Activated CD4-positive, alpha-beta T cell treated with anti-CD3 and anti-CD28 coated beads, Interleukin-2, amount 50 U/mL, for 1 hour (primary cell): ENCODE measurements around the gene USHBP1.

Experiments used
- DNase-seq: peaks from one replicate; pipeline ENCODE4 v3.0.0-alpha.2; 2020

The USHBP1 gene

DNA sequence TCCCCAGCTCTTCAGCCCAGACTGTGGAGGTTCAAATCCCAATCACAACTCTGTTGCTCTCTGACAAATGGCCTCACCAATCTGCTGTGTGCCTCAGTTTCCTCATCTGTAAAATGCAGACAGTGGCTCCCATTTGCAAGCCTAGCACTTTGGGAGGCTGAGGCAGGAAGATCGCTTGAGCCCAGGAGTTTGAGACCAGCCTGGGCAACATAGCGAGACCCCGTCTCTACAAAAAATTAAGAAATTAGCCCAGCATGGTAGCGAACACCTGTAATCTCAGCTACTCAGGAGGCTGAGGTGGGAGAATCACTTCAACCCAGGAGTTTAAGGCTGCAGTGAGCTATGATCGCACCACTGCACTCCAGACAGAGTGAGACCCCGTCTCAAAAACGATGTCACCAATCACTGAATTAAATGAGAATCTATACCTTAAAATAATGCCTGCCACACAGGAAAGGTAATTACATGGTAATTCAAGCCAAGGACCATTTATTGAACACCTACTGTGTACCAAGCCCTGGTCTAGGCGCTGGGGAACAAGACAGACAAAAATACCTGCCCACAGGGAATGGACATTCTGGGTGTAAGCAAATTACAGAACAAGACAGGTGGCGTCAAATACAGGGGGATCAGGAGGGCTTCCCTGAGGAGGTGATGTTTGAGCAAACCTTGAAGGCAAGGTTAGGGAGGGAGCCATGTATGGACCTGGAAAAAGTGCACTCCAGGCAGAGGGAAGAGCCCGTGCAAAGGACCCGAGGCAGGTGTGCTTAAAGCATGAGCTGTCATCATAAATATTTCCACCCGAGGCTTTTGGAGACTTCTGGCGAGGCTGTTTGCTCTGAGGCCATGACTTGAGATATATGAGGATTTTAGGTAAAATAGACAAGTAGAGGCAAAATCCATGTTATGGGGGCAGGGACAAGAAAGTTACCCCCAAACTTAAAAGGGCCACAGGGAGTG lies 26.5 kb downstream of the USHBP1 start:
- DNase-seq, result no peak

DNA sequence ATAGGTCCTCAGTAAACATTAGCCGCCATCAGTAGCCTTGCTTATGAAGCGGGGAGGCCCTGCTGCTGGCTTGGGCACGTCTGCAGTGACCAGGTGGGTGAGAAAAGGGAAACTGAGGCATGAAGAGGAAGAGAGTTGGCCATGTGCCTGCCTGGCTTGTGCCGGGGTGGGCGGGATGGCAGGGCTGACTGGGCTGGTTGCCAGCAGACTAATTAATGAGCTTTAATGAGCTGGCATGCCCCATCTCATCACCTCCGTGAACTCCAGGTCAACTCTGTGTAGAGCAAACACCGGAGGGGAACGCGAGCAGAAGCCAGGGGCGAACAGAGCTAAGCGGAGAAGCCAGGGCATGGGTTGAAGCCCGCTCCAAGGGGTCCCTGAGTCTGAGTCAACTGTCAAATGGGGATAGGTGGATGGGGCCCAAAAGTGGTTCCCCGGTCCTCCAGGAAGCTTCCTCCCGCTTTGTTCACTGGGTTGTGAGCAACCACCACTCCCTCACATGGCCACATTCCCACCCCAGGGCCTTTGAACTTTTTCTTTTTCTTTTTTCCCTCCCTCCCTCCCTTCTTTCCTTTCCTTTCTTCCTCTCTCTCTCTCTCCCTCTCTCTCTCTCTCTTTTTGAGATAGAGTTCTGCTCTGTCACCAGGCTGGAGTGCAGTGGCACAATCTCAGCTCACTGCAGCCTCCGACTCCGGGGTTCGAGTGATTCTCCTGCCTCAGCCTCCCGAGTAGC lies 27.6 kb downstream of the USHBP1 start:
- DNase-seq, result no peak

DNA sequence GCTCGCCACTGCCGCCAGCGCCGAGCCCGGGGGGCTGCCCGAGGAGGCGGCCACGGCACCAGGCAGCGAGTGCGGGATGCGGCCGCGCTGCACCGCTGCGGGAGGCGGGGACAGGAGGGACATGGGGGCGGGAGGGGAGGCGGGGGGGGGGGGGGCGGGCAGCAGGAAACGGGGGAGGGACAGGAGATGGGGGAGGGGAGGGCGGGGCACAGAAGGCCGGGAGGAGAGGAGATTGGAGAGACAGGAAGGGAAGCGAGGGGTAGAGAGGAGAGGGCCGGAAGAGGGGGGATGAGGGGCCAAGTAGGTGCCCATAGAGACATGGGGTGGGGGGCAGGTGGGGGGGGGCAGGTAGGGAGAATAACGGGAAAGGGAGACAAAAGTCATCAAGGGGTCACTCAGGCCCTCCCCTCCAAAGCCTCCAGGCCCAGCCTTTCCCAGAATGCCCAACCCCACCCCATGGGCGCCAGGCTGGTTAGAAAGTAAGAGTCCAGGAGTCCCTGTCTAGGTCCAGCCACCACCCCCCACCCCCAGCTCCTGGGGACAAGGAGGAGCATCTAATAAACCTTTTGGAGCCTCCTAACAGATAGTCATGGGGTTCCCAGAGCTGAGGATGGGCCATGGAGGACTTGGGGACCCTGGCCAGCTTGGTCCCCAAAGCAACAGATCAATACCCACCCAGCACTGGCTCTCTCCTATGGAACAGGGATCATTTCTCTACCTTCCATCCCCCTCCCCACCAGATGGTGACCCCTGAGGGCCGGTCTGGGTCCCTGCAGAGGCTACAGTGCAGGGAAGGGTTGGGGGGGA lies 28.4 kb downstream of the USHBP1 start:
- DNase-seq, result no peak

DNA sequence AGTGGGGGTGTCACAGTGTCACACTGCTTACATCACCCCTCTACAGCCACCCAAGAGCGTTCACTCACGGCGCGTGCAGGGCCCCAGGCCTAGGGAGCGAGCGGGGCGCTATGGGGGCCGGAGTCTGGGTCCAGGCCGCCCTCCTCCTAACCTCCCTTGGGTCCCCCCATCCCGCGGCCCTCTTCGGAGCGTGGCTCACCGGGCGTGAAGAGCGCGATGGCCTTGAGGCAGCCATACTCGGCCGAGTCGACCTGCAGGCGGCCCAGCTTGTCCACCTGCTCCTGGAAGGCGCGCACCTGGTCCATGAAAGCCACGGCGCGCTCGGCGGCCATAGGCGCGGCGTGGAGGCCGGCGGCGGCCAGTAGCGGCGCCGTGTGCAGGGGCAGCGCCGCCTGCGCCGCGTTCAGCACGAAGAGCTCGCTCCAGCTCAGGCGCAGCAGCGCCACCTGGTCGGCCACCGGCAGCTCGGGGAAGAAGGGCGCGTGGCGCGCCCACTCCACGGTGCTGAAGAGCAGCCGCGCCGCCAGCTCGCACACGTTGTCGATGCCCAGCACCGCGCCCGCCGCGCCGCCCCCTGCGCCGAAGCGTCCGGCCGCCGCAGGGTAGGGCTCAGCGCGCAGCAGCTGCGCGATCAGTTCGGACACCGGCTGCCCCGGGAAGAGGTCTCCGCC lies 29.1 kb downstream of the USHBP1 start:
- DNase-seq, result peak; percentile 75

DNA sequence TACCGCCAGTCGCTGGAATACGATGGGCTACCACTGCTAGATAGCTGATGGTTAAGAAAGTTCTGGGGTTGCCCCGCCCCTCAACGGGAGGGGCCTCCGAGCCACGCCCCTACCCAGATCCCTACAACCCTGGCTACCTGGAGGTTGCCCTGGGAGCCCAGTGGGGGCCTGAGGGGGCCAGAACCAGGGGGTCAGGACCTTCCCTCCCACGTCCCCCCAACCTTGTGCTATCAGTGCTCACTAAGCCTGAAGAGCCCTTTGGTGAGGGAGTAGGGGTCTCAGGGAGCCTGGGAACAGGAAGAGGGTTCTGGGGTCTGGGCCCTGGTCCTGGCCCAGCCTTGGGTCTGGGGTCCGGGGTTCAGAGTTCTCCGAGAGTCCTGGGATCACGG lies 29.6 kb downstream of the USHBP1 start:
- DNase-seq, result peak; percentile 54

DNA sequence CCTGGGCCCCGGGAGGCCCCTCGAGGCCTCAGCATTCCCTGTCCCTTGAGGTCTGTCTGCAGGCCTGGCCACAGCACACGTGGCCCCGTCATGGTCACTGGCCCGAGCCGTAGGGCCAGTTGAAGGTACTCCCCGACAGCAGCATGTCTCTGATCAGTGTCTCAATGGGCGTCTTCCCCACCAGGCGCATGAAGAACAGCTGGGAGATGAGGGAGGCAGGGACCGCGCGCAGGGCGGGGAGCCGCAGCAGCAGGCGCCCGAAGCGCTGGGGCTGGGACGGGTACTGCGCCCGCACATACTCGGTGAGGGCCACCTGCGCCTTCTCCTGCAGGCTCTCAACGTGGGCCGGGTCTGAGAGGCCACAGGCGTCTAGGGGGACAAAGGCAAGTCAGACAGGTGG lies 32.3 kb downstream of the USHBP1 start:
- no peak for DNase-seq

DNA sequence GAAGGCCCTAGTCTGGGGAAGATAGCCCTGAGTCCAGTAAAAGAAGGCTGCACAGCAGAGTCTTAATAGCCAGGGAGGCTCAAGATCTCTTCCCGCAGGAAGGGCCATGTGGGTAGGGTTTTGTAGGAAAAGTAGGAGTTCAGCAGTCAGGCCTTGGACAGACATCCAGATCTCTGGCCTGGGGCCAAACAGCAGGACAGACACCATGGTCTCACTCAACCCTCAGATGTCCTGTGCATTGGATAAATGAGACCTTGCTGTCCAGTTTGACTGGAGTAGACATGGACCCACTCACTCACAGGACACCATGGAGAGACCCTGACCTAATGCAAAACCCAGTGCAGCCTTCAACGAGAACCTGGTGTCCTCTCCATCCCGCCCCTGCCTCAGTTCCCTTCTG lies 34.7 kb downstream of the USHBP1 start:
- no peak for DNase-seq

DNA sequence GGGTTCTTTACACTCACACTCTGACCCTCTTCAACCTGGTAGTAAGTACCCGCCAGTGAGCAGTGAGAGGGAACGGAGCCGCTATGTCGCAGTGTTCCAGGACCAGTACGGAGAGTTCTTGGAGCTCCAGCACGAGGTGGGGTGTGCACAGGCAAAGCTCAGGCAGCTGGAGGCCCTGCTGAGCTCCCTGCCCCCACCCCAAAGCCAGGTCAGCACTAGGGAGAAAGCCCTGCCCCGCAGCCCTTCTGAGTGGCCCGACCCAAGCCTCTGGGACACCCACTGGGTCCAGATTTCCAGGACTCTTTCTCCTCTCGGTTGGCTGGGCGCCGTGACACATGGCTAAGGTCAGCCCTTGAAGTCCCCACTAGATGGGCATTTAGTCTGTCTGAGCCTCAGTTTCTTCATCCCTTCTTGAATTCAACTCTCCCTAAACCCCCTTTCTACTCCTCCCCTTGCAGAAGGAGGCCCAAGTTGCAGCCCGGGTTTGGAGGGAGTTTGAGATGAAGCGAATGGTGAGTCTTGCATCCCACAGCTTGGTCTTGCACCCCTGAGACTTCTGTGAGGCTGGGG lies 36.7 kb downstream of the USHBP1 start:
- DNase-seq, result no peak

DNA sequence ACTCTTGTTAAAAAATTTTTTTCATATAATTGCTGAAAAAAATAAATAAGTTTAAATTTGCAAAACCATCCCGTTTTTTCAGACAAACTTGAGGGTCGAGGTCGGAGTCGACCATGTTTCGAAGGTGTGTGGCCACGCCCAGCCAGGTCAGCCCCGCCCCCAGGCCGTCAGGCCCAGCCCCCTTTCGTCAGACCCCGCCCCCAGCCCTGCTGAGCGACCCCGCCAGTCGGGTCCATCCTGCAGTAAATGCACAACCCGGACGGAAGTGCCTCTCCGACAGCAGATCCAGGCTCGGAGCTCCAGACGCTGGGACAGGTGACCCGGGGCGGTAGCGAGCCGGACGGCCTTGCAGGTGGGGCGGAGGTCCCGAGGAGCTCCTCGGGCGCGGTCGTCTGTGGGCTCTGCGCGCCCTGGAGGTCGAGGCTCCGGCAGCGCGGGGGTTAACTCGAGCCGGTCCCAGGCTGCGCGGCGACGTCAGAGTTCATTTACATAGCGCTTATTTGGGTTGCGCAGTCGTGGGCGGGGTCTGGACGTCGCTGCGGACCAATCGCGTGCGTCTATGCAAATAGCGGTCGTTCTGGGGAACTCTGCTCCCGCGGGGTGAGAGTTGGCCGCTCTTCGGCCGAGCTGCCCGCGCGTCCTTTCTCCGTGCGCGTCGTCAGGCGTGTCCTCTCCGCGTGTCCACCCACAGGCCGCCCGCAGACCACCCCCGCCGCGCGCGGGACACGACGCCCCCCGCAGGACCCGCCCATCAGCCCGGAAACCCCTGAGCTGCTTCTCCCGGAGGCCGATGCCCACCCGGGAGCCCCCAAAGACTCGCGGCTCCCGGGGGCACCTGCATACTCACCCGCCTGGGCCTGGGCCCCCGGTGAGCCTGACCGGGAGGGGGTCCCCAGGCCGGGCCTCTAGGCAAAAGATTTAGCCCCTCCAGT lies 38.3 kb downstream of the USHBP1 start, which contains the start of gene OCEL1:
Gene OCEL1, plus strand, starts transcription at position 225 of the 932 bp plus-strand sequence. Its CDS starts 22 bp downstream, at position 247.
- peak; percentile 97 for DNase-seq

DNA sequence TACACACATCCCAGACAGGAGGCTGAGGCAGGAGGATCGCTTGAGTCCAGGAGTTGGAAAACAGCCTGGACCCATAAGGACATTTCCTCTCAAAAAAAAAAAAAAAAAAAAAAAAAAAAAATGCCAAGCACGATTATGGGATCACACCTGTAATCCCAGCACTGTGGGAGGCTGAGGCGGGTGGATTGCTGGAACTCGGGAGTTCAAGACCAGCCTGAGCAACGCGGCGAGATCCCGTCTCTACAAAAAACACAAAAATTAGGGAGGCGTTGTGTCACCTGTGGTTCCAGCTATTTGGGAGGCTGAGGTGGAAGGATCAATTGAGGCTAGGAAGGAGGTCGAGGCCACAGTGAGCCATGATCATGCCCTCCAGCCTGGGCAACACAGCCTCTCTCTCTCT lies 39.5 kb downstream of the USHBP1 start:
- DNase-seq, result no peak

DNA sequence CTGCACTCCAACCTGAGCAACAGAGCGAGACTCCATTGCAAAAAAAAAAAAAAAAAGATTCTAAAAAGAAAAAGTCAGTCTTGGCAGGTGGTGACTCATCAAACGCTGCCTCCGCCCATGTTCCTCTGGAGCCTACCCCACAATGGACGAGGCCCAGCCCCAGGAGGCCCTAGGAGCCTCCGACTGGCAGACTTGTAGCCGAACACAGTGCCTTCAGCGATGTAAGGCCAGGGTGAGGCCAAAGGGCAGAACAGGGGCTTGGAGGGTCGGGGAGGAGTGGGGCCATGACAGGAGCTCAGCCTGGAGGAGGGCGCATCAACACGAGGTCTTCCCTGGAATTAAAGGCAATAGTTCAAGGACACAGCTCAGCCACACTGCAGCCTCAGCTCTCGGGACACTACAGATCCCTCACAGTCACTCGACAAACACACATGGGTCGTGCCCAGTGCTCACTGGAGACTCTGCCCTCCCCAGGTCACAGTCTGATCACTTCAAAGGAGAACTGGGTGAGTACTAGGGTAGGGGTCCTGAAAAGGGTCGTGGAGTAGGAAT lies 44.3 kb downstream of the USHBP1 start:
- DNase-seq, result no peak

DNA sequence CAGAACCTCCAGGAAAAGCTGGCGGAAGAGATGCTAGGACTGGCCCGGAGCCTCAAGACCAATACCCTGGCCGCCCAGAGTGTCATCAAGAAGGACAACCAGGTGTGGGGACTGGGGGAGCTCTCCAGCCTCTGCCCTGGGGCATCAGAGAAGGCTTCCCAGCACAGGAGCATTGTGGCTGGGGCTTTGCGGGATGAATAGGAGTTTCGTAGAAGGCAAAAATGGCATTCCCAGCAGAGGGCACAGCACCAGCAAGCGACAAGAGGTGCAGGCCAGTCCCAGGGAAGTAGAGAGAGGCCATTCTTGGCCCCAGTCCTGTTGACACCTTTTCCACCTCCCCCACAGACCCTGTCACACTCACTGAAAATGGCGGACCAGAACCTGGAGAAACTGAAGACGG lies 45.3 kb downstream of the USHBP1 start:
- DNase-seq, result no peak

DNA sequence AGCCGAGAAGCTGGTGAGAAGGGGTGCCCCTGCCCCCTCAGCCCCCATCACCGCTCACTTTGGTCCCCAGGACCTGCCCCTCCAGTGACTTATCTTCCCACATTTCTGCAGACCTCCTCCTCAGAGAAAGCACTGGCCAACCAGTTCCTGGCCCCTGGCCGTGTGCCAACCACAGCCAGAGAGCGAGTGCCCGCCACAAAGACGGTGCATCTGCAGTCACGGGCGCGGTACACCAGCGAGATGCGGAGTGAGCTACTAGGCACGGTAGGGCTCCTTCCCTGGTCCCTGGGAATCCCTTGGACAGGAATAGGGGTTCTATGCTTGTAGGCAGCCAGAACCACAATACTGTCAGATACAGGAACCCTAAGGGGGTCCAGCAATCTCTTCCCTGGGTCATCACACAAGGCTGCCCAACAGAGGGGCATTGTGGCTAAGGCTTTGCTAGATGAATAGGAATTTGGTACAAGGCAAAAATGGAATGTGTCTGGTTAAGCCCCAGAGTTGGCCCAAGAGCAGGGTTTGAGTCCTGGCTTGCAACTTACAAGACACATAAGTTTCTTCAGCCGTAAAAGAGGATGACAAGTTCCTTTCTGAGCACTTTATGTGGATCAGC lies 48.4 kb downstream of the USHBP1 start:
- no peak for DNase-seq

DNA sequence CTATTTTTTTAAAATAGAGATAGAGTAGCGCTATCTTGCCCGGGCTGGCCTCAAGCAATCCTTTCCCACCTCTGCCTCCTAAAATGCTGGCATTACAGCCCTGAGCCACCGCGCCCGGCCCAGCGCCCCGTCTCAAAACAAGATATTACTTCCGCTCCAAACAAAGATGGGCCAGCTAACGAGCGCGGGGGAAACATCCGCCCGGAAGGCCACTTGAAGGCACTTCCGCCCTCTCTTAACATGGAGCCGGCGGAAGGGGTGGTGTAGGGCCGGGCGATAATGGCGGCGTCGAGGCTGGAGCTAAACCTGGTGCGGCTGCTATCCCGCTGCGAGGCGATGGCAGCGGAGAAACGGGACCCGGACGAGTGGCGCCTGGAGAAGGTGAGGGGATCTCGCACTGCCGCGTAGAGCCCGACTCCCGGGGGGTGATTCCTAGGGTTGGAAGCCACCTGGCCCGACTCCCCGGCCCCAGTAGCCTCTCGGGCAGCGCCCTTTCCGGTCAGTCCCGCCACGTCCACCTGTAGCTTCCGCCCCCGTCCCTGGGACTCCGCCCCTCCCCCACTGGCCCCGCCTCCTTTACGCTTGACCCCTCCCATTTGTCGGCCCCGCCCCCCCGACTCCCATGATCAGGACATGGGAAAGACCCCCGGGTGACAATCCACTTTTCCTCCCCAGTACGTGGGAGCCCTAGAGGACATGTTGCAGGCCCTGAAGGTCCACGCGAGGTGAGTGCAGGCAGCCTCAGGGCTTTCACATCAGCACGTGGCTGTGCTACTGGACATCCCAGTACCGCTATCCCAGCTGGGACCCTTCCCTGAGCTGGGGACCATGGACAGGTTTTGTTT lies 49.2 kb downstream of the USHBP1 start, which contains the start of gene USE1:
Gene USE1, plus strand, starts transcription at position 231 of the 845 bp plus-strand sequence. Its CDS starts 49 bp downstream, at position 280.
- peak; percentile 84 for DNase-seq

DNA sequence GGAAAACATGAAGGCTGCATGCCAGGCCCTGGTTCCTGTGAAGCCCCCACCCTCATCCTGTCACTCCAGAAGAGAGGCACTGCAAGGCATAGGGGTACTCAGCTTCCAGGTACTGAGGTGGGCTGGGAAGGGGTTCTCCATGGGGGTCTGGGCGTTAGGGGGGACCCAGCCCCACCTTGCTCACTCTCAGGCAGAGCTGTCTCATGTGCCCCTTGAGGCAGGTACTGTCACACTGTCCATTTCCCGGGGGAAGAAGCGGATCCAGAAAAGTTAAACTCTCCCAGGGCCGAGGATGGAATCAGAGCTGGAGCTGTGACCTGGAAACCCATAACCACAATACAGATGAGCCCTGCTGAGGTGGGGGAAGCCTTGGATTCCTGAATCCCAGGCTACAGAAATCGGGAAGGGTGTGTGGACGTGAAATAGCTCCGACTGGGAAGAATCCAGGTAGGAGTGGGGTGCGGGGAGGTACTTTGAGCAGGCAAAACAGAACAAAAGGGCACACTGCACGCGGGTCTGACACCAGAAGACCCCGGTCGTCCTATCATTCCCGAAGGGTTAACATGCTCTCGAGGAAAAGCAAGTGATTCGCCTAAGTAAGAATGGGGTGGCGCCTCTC lies 49.9 kb downstream of the USHBP1 start:
- no peak for DNase-seq

DNA sequence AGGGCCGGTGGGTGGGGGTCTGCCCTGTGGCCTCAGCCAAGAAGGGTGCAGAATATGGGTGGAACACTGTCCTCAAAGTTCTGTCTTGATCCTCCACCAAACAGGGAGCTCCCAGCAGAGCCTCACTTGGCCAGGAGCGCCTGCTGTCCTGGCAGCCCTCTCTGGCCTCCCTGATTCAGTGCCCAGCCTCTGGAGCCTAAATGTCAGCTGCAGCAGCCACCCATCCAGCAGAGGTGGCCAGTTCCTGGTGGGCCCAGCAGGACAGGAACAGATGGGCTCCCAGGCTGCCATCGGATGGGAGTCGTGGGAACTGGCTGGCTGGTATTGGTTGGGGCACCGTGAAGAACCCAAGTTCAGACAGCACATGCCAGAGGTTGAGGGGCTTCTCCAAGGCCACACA lies 51.2 kb downstream of the USHBP1 start:
- DNase-seq, result no peak

DNA sequence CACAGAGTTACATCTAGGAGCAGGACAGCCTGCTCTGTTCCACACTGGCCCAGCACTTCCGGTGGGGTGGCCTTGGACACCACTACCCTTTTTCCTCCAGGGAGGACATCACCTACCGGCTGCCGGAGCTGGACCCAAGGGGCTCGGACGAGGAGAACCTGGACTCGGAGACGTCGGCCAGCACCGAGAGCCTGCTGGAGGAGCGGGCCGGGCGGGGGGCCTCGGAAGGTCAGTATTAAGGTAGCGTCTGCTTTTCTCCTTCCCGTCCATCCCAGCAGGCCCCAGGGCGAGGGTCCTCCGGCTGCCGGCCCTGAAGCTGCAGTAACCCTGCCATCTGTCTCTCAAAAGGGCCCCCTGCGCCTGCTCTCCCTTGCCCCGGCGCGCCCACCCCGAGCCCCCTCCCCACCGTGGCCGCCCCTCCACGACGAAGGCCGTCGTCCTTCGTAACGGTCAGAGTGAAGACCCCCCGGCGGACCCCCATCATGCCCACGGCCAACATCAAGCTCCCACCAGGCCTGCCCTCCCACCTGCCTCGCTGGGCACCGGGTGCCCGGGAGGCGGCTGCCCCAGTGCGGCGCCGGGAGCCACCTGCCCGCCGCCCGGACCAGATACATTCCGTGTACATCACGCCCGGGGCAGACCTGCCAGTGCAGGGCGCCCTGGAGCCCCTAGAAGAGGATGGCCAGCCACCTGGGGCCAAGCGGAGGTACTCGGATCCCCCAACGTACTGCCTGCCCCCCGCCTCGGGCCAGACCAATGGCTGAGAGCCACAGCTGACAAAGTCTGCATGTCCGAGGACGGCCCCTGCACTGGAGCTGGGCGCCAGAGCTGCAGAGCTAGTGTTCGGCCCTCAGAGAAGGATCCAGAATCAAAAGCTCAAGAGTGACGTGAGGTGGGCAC lies 52.7 kb downstream of the USHBP1 start:
- no peak for DNase-seq

DNA sequence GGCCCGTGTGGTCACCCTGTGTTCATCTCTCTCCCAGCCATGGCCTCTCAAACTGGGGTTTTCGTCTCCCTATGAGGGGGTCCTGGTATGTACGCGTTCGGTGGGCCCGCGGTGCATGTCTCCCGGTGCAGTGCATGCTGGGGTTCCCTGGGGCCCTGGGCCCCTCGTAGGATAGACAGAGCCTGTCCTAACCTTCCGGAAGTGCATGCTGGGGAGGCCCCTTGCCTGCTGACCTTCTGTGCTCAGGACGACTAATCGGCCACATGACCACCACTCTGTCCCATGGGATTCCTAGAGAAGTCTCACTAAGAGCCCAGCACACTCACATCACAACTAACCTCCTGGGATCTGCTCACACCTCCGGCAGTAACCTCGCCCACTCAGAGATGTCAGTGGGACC lies 54.2 kb downstream of the USHBP1 start:
- DNase-seq, result no peak
